ENCODE results near the gene PIK3R1. TPM values are rescaled to one million over a fixed set of nuclear protein-coding genes. Genes with fewer than 3 reads are reported as not detected.

The PIK3R1 gene
- total and polyA plus RNA-seq, 2 experiments from 2014 or later = 5.9 to 9.8 TPM

DNA sequence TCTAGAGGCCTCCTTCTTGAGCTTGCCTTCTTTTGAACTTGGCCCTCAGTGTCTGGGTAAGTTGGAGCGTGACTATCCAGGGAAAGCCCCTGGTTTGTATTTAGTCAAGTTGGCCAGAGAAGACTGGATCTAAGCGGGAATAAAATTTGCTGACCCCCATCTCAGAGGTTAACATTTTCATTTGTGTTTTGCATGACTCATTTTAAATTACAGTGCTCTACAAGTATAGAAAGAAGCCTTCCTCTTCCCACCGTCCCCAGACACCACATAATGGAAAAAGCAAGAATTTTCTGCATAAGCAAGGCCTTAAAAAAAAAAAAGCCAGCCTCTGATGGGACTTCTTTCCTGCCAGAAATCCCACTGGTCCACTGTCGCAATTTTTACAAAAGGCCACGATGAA, 27.2 kb downstream of the PIK3R1 start:
- Histone ChIP-seq H3K27me3 (ENCODE audit: insufficient read depth) (no peaks in the 10 kb centered on the region), H4K20me1 (replicated peaks; ENCODE audit: insufficient read depth) (no peaks in the 10 kb centered on the region), H3F3A (replicated peaks; ENCODE audit: low read depth) (no peaks in the 10 kb centered on the region), H3K4me2 (no peak overlapping the region), H3K4me1 (ENCODE audit: insufficient read depth) (no peaks in the 10 kb centered on the region), H2AFZ (no peak overlapping the region), H3K27ac (ENCODE audit: low read depth) (no peak overlapping the region), H3K4me3 (no peak overlapping the region), H3K36me3 (ENCODE audit: insufficient read depth) (no peaks in the 10 kb centered on the region), H3K79me2 (replicated peaks; ENCODE audit: insufficient read depth) (no peaks in the 10 kb centered on the region), H3K9me2 (ENCODE audit: insufficient read depth) (no peaks in the 10 kb centered on the region)
- Mint-ChIP-seq H3K9me3 (no peaks in the 10 kb centered on the region), H3K27me3 (ENCODE audit: insufficient read depth, low read depth, poor library complexity) (peaks cover 4% of the 10 kb centered on the region), H3K4me3 (no peak overlapping the region), H3K4me1 (peaks cover 8% of the 10 kb centered on the region), H3K27ac (no peak overlapping the region), H3K36me3 (ENCODE audit: low read depth) (no peaks in the 10 kb centered on the region)
- no peak for ATAC-seq
- no peak for DNase-seq (ENCODE audit: low spot score)
- no peak for TF ChIP-seq NANOG (IDR thresholded peaks at IDR 0.05; ENCODE audit: borderline replicate concordance)
- no peak for TF ChIP-seq POLR2AphosphoS5 (IDR thresholded peaks at IDR 0.05; ENCODE audit: low read depth)
- TF ChIP-seq ZNF331 (CRISPR knock-in tag; IDR thresholded peaks at IDR 0.05; ENCODE audit: low read depth) = no peak

GRCh38 chr5:68243251-68243650, 27.7 kb downstream of the PIK3R1 start:
- H3K27me3 Mint-ChIP-seq (ENCODE audit: insufficient read depth, low read depth, poor library complexity) = peaks cover 4% of the 10 kb centered on the region
- Histone ChIP-seq H3K36me3 (ENCODE audit: insufficient read depth) (no peaks in the 10 kb centered on the region), H3F3A (replicated peaks; ENCODE audit: low read depth) (no peaks in the 10 kb centered on the region), H3K27ac (ENCODE audit: low read depth) (no peak overlapping the region), H3K4me2 (no peak overlapping the region), H3K27me3 (ENCODE audit: insufficient read depth) (no peaks in the 10 kb centered on the region), H3K4me3 (no peak overlapping the region), H3K9me2 (ENCODE audit: insufficient read depth) (no peaks in the 10 kb centered on the region), H4K20me1 (replicated peaks; ENCODE audit: insufficient read depth) (no peaks in the 10 kb centered on the region), H2AFZ (no peak overlapping the region), H3K79me2 (replicated peaks; ENCODE audit: insufficient read depth) (no peaks in the 10 kb centered on the region; the same call in 1 of the 2 replicates), H3K4me1 (ENCODE audit: insufficient read depth) (no peaks in the 10 kb centered on the region)
- H3K27ac Mint-ChIP-seq = no peak overlapping the region
- H3K4me3 Mint-ChIP-seq = no peak overlapping the region
- no peaks in the 10 kb centered on the region for H3K36me3 Mint-ChIP-seq (ENCODE audit: low read depth)
- H3K9me3 Mint-ChIP-seq = no peaks in the 10 kb centered on the region
- no peak for ATAC-seq
- H3K4me1 Mint-ChIP-seq = peaks cover 5% of the 10 kb centered on the region; the same call in 2 of the 3 replicates
- no peak for DNase-seq (ENCODE audit: low spot score)
- TF ChIP-seq NANOG (IDR thresholded peaks at IDR 0.05; ENCODE audit: borderline replicate concordance) (no peak), STAT1 (IDR thresholded peaks at IDR 0.05; ENCODE audit: unreplicated experiment) (no peak), ZNF114 (CRISPR knock-in tag; IDR thresholded peaks at IDR 0.05) (no peak), CREB1 (CRISPR knock-in tag; IDR thresholded peaks at IDR 0.05; ENCODE audit: low read depth) (no peak), ETS1 (IDR thresholded peaks at IDR 0.05) (no peak), POLR2AphosphoS5 (IDR thresholded peaks at IDR 0.05; ENCODE audit: low read depth) (no peak), CTCF (conservative IDR thresholded peaks at IDR 0.05; ENCODE audit: low read depth in 2 of 2) (no peak), REST (IDR thresholded peaks at IDR 0.05; ENCODE audit: unreplicated experiment) (no peak)
- TF ChIP-seq, protein P1, sequence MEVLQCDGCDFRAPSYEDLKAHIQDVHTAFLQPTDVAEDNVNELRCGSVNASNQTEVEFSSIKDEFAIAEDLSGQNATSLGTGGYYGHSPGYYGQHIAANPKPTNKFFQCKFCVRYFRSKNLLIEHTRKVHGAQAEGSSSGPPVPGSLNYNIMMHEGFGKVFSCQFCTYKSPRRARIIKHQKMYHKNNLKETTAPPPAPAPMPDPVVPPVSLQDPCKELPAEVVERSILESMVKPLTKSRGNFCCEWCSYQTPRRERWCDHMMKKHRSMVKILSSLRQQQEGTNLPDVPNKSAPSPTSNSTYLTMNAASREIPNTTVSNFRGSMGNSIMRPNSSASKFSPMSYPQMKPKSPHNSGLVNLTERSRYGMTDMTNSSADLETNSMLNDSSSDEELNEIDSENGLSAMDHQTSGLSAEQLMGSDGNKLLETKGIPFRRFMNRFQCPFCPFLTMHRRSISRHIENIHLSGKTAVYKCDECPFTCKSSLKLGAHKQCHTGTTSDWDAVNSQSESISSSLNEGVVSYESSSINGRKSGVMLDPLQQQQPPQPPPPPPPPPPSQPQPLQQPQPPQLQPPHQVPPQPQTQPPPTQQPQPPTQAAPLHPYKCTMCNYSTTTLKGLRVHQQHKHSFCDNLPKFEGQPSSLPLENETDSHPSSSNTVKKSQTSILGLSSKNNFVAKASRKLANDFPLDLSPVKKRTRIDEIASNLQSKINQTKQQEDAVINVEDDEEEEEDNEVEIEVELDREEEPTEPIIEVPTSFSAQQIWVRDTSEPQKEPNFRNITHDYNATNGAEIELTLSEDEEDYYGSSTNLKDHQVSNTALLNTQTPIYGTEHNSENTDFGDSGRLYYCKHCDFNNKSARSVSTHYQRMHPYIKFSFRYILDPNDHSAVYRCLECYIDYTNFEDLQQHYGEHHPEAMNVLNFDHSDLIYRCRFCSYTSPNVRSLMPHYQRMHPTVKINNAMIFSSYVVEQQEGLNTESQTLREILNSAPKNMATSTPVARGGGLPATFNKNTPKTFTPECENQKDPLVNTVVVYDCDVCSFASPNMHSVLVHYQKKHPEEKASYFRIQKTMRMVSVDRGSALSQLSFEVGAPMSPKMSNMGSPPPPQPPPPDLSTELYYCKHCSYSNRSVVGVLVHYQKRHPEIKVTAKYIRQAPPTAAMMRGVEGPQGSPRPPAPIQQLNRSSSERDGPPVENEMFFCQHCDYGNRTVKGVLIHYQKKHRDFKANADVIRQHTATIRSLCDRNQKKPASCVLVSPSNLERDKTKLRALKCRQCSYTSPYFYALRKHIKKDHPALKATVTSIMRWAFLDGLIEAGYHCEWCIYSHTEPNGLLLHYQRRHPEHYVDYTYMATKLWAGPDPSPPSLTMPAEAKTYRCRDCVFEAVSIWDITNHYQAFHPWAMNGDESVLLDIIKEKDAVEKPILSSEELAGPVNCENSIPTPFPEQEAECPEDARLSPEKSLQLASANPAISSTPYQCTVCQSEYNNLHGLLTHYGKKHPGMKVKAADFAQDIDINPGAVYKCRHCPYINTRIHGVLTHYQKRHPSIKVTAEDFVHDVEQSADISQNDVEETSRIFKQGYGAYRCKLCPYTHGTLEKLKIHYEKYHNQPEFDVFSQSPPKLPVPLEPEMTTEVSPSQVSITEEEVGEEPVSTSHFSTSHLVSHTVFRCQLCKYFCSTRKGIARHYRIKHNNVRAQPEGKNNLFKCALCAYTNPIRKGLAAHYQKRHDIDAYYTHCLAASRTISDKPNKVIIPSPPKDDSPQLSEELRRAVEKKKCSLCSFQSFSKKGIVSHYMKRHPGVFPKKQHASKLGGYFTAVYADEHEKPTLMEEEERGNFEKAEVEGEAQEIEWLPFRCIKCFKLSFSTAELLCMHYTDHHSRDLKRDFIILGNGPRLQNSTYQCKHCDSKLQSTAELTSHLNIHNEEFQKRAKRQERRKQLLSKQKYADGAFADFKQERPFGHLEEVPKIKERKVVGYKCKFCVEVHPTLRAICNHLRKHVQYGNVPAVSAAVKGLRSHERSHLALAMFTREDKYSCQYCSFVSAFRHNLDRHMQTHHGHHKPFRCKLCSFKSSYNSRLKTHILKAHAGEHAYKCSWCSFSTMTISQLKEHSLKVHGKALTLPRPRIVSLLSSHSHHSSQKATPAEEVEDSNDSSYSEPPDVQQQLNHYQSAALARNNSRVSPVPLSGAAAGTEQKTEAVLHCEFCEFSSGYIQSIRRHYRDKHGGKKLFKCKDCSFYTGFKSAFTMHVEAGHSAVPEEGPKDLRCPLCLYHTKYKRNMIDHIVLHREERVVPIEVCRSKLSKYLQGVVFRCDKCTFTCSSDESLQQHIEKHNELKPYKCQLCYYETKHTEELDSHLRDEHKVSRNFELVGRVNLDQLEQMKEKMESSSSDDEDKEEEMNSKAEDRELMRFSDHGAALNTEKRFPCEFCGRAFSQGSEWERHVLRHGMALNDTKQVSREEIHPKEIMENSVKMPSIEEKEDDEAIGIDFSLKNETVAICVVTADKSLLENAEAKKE (CRISPR knock-in tag; IDR thresholded peaks at IDR 0.05) = no peak
